ENCODE results near the gene NFXL1. TPM values are rescaled to one million over a fixed set of nuclear protein-coding genes. Genes with fewer than 3 reads are reported as not detected.

The NFXL1 gene
- polyA plus RNA-seq, 1 donor (not counting 4 experiments of a cell fraction or from before 2014, with no cell fraction given) = 16.5 TPM

GRCh38 chr4:47930971-47931804 is 16.8 kb upstream of the NFXL1 start:
- Histone ChIP-seq H3K36me3 (ENCODE audit: control insufficient read depth in 2 of 2, extremely low read depth in 1 of 2, insufficient read depth in 2 of 2, low read length in 2 of 2) (no peaks in the 10 kb centered on the region), H4K20me1 (ENCODE audit: control insufficient read depth, extremely low read depth, insufficient read depth, low read length) (no peaks in the 10 kb centered on the region), H3K9me1 (ENCODE audit: control insufficient read depth, extremely low read depth, insufficient read depth, low read length) (no peaks in the 10 kb centered on the region), H3K27ac (ENCODE audit: control insufficient read depth, insufficient read depth, low read length) (no peak overlapping the region), H3K27me3 (ENCODE audit: control insufficient read depth, extremely low read depth, insufficient read depth, low read length) (no peaks in the 10 kb centered on the region), H3K4me1 (ENCODE audit: control insufficient read depth, extremely low read depth, insufficient read depth, low read length) (peaks cover 11% of the 10 kb centered on the region), H3K4me3 (ENCODE audit: control insufficient read depth in 2 of 3, extremely low read depth in 1 of 3, insufficient read depth in 2 of 3, low read depth in 1 of 3, low read length in 3 of 3) (no peak overlapping the region), H3K4me2 (ENCODE audit: control insufficient read depth, extremely low read depth, insufficient read depth, low read depth, low read length) (no peak overlapping the region), H3K9me3 (ENCODE audit: control insufficient read depth, low read depth, low read length) (no peaks in the 10 kb centered on the region), H3K9ac (ENCODE audit: control insufficient read depth, extremely low read depth, insufficient read depth, low read length) (no peak overlapping the region), H3K79me2 (ENCODE audit: control insufficient read depth, insufficient read depth, low read length) (no peaks in the 10 kb centered on the region), H2AFZ (ENCODE audit: control insufficient read depth, low read length) (no peak overlapping the region)
- dilution Hi-C loops (cut with MboI; ENCODE audit: extremely low pct_ligation_motif_present, low sequenced_read_pairs) = no loop called here
- TF ChIP-seq CTCF (optimal IDR thresholded peaks at IDR 0.05 in 1 of 3, IDR thresholded peaks at IDR 0.05 in 1 of 3, conservative IDR thresholded peaks at IDR 0.05 in 1 of 3; ENCODE audit: extremely low read depth in 1 of 3, insufficient read depth in 2 of 3, low read length in 3 of 3) = no peak
- TF ChIP-seq EZH2 (IDR thresholded peaks at IDR 0.05; ENCODE audit: low read length) = no peak
- no peak for FAIRE-seq
- no peak for DNase-seq (ENCODE audit: low read depth, low spot score)

GRCh38 chr4:47929682-47930201 is 15.4 kb upstream of the NFXL1 start:
- no peak for FAIRE-seq

More at GRCh38 chr4:47929682-47930201, 15.4 kb upstream of the NFXL1 start:
- Histone ChIP-seq H4K20me1 (ENCODE audit: control insufficient read depth, extremely low read depth, insufficient read depth, low read length) (no peaks in the 10 kb centered on the region), H3K79me2 (ENCODE audit: control insufficient read depth, insufficient read depth, low read length) (no peaks in the 10 kb centered on the region), H3K4me3 (ENCODE audit: control insufficient read depth in 2 of 3, extremely low read depth in 1 of 3, insufficient read depth in 2 of 3, low read depth in 1 of 3, low read length in 3 of 3) (no peak overlapping the region), H3K9me3 (ENCODE audit: control insufficient read depth, low read depth, low read length) (no peaks in the 10 kb centered on the region), H3K27me3 (ENCODE audit: control insufficient read depth, extremely low read depth, insufficient read depth, low read length) (no peaks in the 10 kb centered on the region), H3K4me2 (ENCODE audit: control insufficient read depth, extremely low read depth, insufficient read depth, low read depth, low read length) (no peak overlapping the region), H3K27ac (ENCODE audit: control insufficient read depth, insufficient read depth, low read length) (no peak overlapping the region), H2AFZ (ENCODE audit: control insufficient read depth, low read length) (no peak overlapping the region), H3K9me1 (ENCODE audit: control insufficient read depth, extremely low read depth, insufficient read depth, low read length) (no peaks in the 10 kb centered on the region), H3K9ac (ENCODE audit: control insufficient read depth, extremely low read depth, insufficient read depth, low read length) (no peak overlapping the region), H3K36me3 (ENCODE audit: control insufficient read depth in 2 of 2, extremely low read depth in 1 of 2, insufficient read depth in 2 of 2, low read length in 2 of 2) (no peaks in the 10 kb centered on the region), H3K4me1 (ENCODE audit: control insufficient read depth, extremely low read depth, insufficient read depth, low read length) (peaks cover 11% of the 10 kb centered on the region)
- dilution Hi-C loops (cut with MboI; ENCODE audit: extremely low pct_ligation_motif_present, low sequenced_read_pairs) = no loop called here
- no peak for TF ChIP-seq CTCF (optimal IDR thresholded peaks at IDR 0.05 in 1 of 3, IDR thresholded peaks at IDR 0.05 in 1 of 3, conservative IDR thresholded peaks at IDR 0.05 in 1 of 3; ENCODE audit: extremely low read depth in 1 of 3, insufficient read depth in 2 of 3, low read length in 3 of 3)
- no peak for TF ChIP-seq EZH2 (IDR thresholded peaks at IDR 0.05; ENCODE audit: low read length)
- DNase-seq (ENCODE audit: low read depth, low spot score) = no peak
